RKO (cell line): ENCODE results near the gene SLC35E3.

Experiments
- DNase-seq: peaks from one replicate; pipeline ENCODE4 v3.0.0-alpha.2; 2016; ENCODE audit warnings: low spot score

SLC35E3 gene

GRCh38 chr12:68745904-68746571 lies at the start of gene SLC35E3:
SLC35E3 (plus strand) TSS chr12:68746176; CDS start chr12:68746378, 202 bp downstream.
- DNase-seq = peak; percentile 98

- DNase-seq = no peak
These were observed 46.5 kb upstream of the SLC35E3 start for GRCh38 chr12:68699486-68699885.

GRCh38 chr12:68727776-68728175 lies 18.2 kb upstream of the SLC35E3 start:
- no peak for DNase-seq

- DNase-seq = peak; percentile 84
These were observed 12.3 kb upstream of the SLC35E3 start for GRCh38 chr12:68733661-68734071.

GRCh38 chr12:68739891-68740290 lies 6.1 kb upstream of the SLC35E3 start:
- no peak for DNase-seq

GRCh38 chr12:68743356-68743755 lies 2.6 kb upstream of the SLC35E3 start:
- no peak for DNase-seq

- peak; percentile 29 for DNase-seq
These were observed 536 bp upstream of the SLC35E3 start for GRCh38 chr12:68745376-68745903.

GRCh38 chr12:68746572-68747180 lies 700 bp downstream of the SLC35E3 start:
- DNase-seq = peak; percentile 94

- no peak for DNase-seq
These were observed 3.5 kb downstream of the SLC35E3 start for GRCh38 chr12:68749443-68749842.

- DNase-seq = no peak
These were observed 3.9 kb downstream of the SLC35E3 start for GRCh38 chr12:68749861-68750260.

GRCh38 chr12:68750506-68750905 lies 4.5 kb downstream of the SLC35E3 start:
- DNase-seq = no peak

- no peak for DNase-seq
These were observed 9.7 kb downstream of the SLC35E3 start for GRCh38 chr12:68755536-68756243.

GRCh38 chr12:68759852-68760251 lies 13.9 kb downstream of the SLC35E3 start:
- DNase-seq = no peak

GRCh38 chr12:68760806-68761441 lies 14.9 kb downstream of the SLC35E3 start:
- no peak for DNase-seq

GRCh38 chr12:68761442-68761812 lies 15.5 kb downstream of the SLC35E3 start:
- DNase-seq = no peak

- no peak for DNase-seq
These were observed 16.1 kb downstream of the SLC35E3 start for GRCh38 chr12:68761901-68762630.

- DNase-seq = no peak
These were observed 16.7 kb downstream of the SLC35E3 start for GRCh38 chr12:68762691-68763090.

GRCh38 chr12:68765696-68766095 lies 19.7 kb downstream of the SLC35E3 start:
- no peak for DNase-seq

GRCh38 chr12:68766646-68767045 lies 20.7 kb downstream of the SLC35E3 start:
- DNase-seq = no peak

GRCh38 chr12:68767191-68767590 lies 21.2 kb downstream of the SLC35E3 start:
- DNase-seq = no peak

- no peak for DNase-seq
These were observed 22.5 kb downstream of the SLC35E3 start for GRCh38 chr12:68768431-68768939.

- no peak for DNase-seq
These were observed 24.0 kb downstream of the SLC35E3 start for GRCh38 chr12:68769941-68770340.
